ENCODE data around the gene TUBA8. TPM values are rescaled to one million over a fixed set of nuclear protein-coding genes. Genes with fewer than 3 reads are reported as not detected.
A peak's percentile ranks its signal among the peaks of the same experiment; 100 is the strongest.
"Not testable (repeated sequence)": the region's sequence is repeated elsewhere in the genome, so short reads cannot be mapped to it uniquely, and the experiment has no call there.

TUBA8 gene
- total RNA-seq, 2 donors from 2014 or later, result 3.0 to 3.1 TPM

GRCh38 chr22:18071307-18071967, 39.2 kb upstream of the TUBA8 start:
- peaks cover 21 to 28% of the 10 kb centered on the region in 2 donors for H3K27me3 Mint-ChIP-seq
- H3K4me1 Mint-ChIP-seq (ENCODE audit: low read depth in 2 of 2); DNase-seq (ENCODE audit: low spot score); H3K9me3 Mint-ChIP-seq; H3K27ac Mint-ChIP-seq; ATAC-seq; H3K36me3 Mint-ChIP-seq; H3K4me3 Mint-ChIP-seq: not testable (repeated sequence)

GRCh38 chr22:18071968-18072310, 38.7 kb upstream of the TUBA8 start:
- Mint-ChIP-seq H3K4me3 (no peak overlapping the region), H3K9me3 (no peaks in the 10 kb centered on the region), H3K4me1 (ENCODE audit: low read depth in 2 of 2) (peaks cover 9 to 11% of the 10 kb centered on the region in 2 donors), H3K36me3 (no peaks in the 10 kb centered on the region), H3K27ac (no peak overlapping the region), H3K27me3 (peaks cover 19 to 24% of the 10 kb centered on the region in 2 donors)
- ATAC-seq (no peak), DNase-seq (ENCODE audit: low spot score) (no peak)

DNA sequence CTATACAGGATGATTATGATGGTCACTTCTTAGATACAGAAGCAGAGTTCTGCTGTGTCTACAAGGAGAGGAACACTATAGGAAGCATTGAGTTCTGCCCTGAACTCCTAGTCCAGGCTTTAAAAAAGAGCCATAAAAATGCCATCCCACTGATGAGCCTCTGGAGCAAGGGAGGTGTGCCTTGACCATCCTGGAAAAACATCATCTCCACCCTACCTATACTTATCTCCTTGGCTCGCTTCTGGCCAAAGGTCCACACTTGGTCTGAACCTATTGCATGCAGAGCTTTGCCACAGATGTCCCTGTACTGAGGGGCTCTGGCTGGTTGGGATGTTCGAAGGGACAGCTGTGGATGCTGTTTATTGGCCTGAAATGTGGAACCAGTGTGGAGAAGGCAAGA, 37.1 kb upstream of the TUBA8 start:
- DNase-seq (ENCODE audit: low spot score), result no peak
- H3K27ac Mint-ChIP-seq, result no peak overlapping the region
- H3K4me1 Mint-ChIP-seq (ENCODE audit: low read depth in 2 of 2), result peaks cover 17 to 19% of the 10 kb centered on the region in 2 donors
- peaks cover 5 to 9% of the 10 kb centered on the region in 2 donors for H3K27me3 Mint-ChIP-seq
- ATAC-seq, result no peak
- H3K36me3 Mint-ChIP-seq, result no peaks in the 10 kb centered on the region
- H3K4me3 Mint-ChIP-seq, result no peak overlapping the region
- H3K9me3 Mint-ChIP-seq, result no peaks in the 10 kb centered on the region

DNA sequence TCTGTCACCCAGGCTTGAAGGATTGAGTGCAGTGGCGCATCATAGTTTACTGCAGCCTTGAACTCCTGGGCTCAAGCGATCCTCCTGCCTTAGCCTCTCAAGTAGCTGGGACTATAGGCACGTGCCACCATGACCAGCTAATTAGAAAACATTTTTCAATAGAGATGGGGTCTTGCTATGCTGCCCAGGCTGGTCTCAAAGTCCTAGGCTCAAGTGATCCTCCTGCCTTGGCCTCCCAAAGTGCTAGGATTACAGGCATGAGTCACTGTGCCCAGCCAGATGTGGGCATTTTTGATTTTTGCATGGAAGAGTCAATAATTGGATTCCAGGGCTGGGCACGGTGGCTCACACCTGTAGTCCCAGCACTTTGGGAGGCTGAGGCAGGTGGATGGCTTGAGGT, 36.7 kb upstream of the TUBA8 start:
- not testable (repeated sequence) for DNase-seq (ENCODE audit: low spot score); ATAC-seq; H3K4me3 Mint-ChIP-seq; H3K9me3 Mint-ChIP-seq; H3K27me3 Mint-ChIP-seq; H3K36me3 Mint-ChIP-seq; H3K27ac Mint-ChIP-seq
- peaks cover 21 to 23% of the 10 kb centered on the region in 2 donors for H3K4me1 Mint-ChIP-seq (ENCODE audit: low read depth in 2 of 2)

DNA sequence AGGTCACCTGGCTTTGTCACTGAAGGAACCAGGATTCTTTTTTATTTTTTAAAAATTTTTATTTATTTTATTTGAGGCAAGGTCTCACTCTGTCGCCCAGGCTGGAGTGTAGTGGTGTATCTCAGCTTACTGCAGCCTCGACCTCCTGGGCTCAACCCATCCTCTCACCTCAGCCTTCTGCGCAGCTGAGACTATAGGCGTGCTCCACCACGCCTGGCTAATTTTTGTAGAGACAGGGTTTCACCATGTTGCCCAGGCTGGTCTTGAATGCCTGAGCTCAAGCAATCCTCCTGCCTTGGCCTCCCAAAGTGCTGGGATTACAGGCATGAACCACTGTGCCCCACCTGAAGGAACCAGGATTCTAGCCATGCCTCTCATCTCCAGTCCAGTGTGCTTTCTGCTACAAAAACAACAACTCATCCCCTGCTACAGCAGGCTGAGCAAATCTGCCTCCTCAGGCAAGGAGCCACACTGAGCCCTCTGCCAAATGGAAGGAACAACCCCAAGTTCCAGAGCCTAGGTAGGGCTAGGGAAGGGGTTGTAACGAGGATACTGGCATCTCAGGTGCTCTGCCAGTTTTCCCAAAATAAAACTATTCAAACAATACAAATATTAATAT, 35.4 kb upstream of the TUBA8 start:
- H3K36me3 Mint-ChIP-seq, result peaks cover 8% of the 10 kb centered on the region
- H3K27ac Mint-ChIP-seq, result no peak overlapping the region
- peaks cover 25 to 34% of the 10 kb centered on the region in 2 donors for H3K4me1 Mint-ChIP-seq (ENCODE audit: low read depth in 2 of 2)
- H3K27me3 Mint-ChIP-seq, result no peaks in the 10 kb centered on the region
- ATAC-seq, result no peak
- H3K4me3 Mint-ChIP-seq, result no peak overlapping the region
- H3K9me3 Mint-ChIP-seq, result no peaks in the 10 kb centered on the region
- no peak for DNase-seq (ENCODE audit: low spot score)

GRCh38 chr22:18075720-18076497, 34.7 kb upstream of the TUBA8 start:
- no peak for DNase-seq (ENCODE audit: low spot score)
- no peaks in the 10 kb centered on the region for H3K27me3 Mint-ChIP-seq

GRCh38 chr22:18077087-18077638, 33.4 kb upstream of the TUBA8 start:
- no peak for DNase-seq (ENCODE audit: low spot score)

More at GRCh38 chr22:18075720-18076497, 34.7 kb upstream of the TUBA8 start:
- no peaks in the 10 kb centered on the region for H3K9me3 Mint-ChIP-seq
- H3K4me1 Mint-ChIP-seq (ENCODE audit: low read depth in 2 of 2), result peaks cover 25 to 38% of the 10 kb centered on the region in 2 donors
- H3K36me3 Mint-ChIP-seq, result peaks cover 15% of the 10 kb centered on the region
- H3K27ac Mint-ChIP-seq, result peak overlapping the region; percentile 84 to 97
- no peak for ATAC-seq
- H3K4me3 Mint-ChIP-seq, result peak overlapping the region; percentile 91

GRCh38 chr22:18077639-18078328, 32.8 kb upstream of the TUBA8 start, which contains the start of gene PEX26:
Gene PEX26, plus strand, starts transcription at chr22:18077990. Its CDS starts 387 bp downstream, at chr22:18078377.
- Mint-ChIP-seq H3K4me1 (ENCODE audit: low read depth in 2 of 2) (peaks cover 41 to 48% of the 10 kb centered on the region in 2 donors), H3K36me3 (peaks cover 34% of the 10 kb centered on the region), H3K9me3 (no peaks in the 10 kb centered on the region), H3K4me3 (peak within 1 kb of the TSS; percentile 91), H3K27me3 (no peaks in the 10 kb centered on the region), H3K27ac (peak within 1 kb of the TSS; percentile 84 to 97)
- ATAC-seq (peak; percentile 99 to 100), DNase-seq (ENCODE audit: low spot score) (peak; percentile 95)

More at GRCh38 chr22:18077087-18077638, 33.4 kb upstream of the TUBA8 start:
- no peaks in the 10 kb centered on the region for H3K9me3 Mint-ChIP-seq
- peak overlapping the region; percentile 91 for H3K4me3 Mint-ChIP-seq
- no peaks in the 10 kb centered on the region for H3K27me3 Mint-ChIP-seq
- H3K27ac Mint-ChIP-seq, result peak overlapping the region; percentile 84 to 97
- ATAC-seq, result no peak
- H3K4me1 Mint-ChIP-seq (ENCODE audit: low read depth in 2 of 2), result peaks cover 35 to 44% of the 10 kb centered on the region in 2 donors
- H3K36me3 Mint-ChIP-seq, result peaks cover 27% of the 10 kb centered on the region

DNA sequence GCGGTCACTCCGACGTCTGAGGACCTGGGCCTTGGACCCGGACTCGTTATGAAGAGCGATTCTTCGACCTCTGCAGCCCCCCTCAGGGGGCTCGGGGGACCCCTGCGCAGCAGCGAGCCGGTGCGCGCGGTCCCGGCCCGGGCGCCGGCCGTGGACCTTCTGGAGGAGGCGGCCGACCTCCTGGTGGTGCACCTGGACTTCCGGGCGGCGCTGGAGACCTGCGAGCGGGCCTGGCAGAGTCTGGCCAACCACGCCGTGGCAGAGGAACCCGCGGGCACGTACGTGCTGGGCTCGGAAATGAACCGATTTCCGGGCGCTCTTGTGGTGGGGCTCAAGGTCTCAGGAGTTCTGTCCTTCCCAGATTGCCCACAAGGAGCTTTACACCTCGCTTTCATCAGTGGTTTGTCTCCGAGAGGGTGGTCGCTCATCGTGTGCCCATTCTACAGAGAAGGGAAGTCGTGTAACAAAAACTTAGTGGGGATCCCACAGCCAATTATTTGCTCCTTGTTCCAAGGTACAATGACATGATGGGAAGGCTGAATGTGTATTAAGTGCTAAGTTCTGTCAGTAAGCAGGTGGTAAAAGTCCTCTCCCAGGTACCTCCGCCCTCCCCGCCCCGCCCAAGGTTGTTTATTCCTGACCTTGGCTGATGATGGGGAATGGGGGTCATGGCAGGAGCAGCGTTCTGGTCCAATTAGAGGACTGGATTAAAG, 32.1 kb upstream of the TUBA8 start:
- Mint-ChIP-seq H3K36me3 (peaks cover 39% of the 10 kb centered on the region), H3K4me3 (peak overlapping the region; percentile 91), H3K27ac (peak overlapping the region; percentile 84 to 97), H3K27me3 (no peaks in the 10 kb centered on the region), H3K4me1 (ENCODE audit: low read depth in 2 of 2) (peaks cover 46 to 51% of the 10 kb centered on the region in 2 donors), H3K9me3 (no peaks in the 10 kb centered on the region)
- peak; percentile 59 to 65 for ATAC-seq
- peak; percentile 74 for DNase-seq (ENCODE audit: low spot score)

GRCh38 chr22:18079706-18080233, 30.8 kb upstream of the TUBA8 start:
- Mint-ChIP-seq H3K27ac (peak overlapping the region in 1 of 2 donors; percentile 97), H3K4me3 (peak overlapping the region; percentile 91), H3K9me3 (no peaks in the 10 kb centered on the region), H3K36me3 (peaks cover 39% of the 10 kb centered on the region), H3K27me3 (no peaks in the 10 kb centered on the region), H3K4me1 (ENCODE audit: low read depth in 2 of 2) (peaks cover 46 to 51% of the 10 kb centered on the region in 2 donors)
- DNase-seq (ENCODE audit: low spot score), result no peak
- no peak for ATAC-seq

GRCh38 chr22:18081416-18081815, 29.2 kb upstream of the TUBA8 start:
- DNase-seq (ENCODE audit: low spot score) (no peak), ATAC-seq (no peak)
- no peaks in the 10 kb centered on the region for H3K27me3 Mint-ChIP-seq
- no peaks in the 10 kb centered on the region for H3K9me3 Mint-ChIP-seq
- peaks cover 39 to 46% of the 10 kb centered on the region in 2 donors for H3K4me1 Mint-ChIP-seq (ENCODE audit: low read depth in 2 of 2)
- H3K4me3 Mint-ChIP-seq, result no peak overlapping the region
- H3K27ac Mint-ChIP-seq, result no peak overlapping the region
- H3K36me3 Mint-ChIP-seq, result peaks cover 39% of the 10 kb centered on the region

GRCh38 chr22:18082467-18082866, 28.1 kb upstream of the TUBA8 start:
- no peak overlapping the region for H3K27ac Mint-ChIP-seq
- H3K27me3 Mint-ChIP-seq, result no peaks in the 10 kb centered on the region
- no peak for ATAC-seq

More at GRCh38 chr22:18082467-18082866, 28.1 kb upstream of the TUBA8 start:
- Mint-ChIP-seq H3K4me3 (no peak overlapping the region), H3K4me1 (ENCODE audit: low read depth in 2 of 2) (peaks cover 31 to 37% of the 10 kb centered on the region in 2 donors), H3K9me3 (no peaks in the 10 kb centered on the region), H3K36me3 (peaks cover 39% of the 10 kb centered on the region)
- no peak for DNase-seq (ENCODE audit: low spot score)

Data from natural killer cell treated with Interleukin-12 subunit alpha and Interleukin-12 subunit beta and Interleukin-15 and Interleukin-18, amount 100 ng/mL, for 72 hours (primary cell).